Endothelial cell of umbilical vein (primary cell): ENCODE measurements around the gene CPA3.

Experiments
- CTCF ChIP-seq, 2 donors: IDR thresholded peaks; 1 replicate in 1 of 2; 2 replicates in 1 of 2; pipeline ENCODE4 v1.5.1; 2011; ENCODE audit warnings: low read length in 2 of 2, mild to moderate bottlenecking in 2 of 2, moderate library complexity in 2 of 2, control low read depth in 1 of 2, inconsistent platforms in 1 of 2, low read depth in 1 of 2; ENCODE audit not compliant: insufficient read depth in 1 of 2; ENCODE audit errors: extremely low read depth in 1 of 2
- EZH2 ChIP-seq: IDR thresholded peaks from 2 replicates; pipeline ENCODE4 v1.6.1; 2012; ENCODE audit warnings: borderline replicate concordance, low read depth, mild to moderate bottlenecking, moderate library complexity, low read length, inconsistent platforms; ENCODE audit not compliant: severe bottlenecking
- FOS ChIP-seq: IDR thresholded peaks from 2 replicates; pipeline ENCODE4 v1.6.1; 2011; ENCODE audit warnings: mild to moderate bottlenecking, low read length, moderate library complexity, borderline replicate concordance; ENCODE audit not compliant: insufficient read depth
- GATA2 ChIP-seq: IDR thresholded peaks from 2 replicates; pipeline ENCODE4 v1.7.0; 2011; ENCODE audit warnings: low read depth, mild to moderate bottlenecking, moderate library complexity, mixed read lengths, low read length; ENCODE audit not compliant: insufficient read length, insufficient read depth
- JUN ChIP-seq: IDR thresholded peaks from 2 replicates; pipeline ENCODE4 v1.6.1; 2011; ENCODE audit warnings: borderline replicate concordance, low read depth; ENCODE audit not compliant: insufficient read length, insufficient read depth
- MAX ChIP-seq: IDR thresholded peaks from 2 replicates; pipeline ENCODE4 v1.6.1; 2011; ENCODE audit not compliant: insufficient read depth, insufficient read length
- MYC ChIP-seq: IDR thresholded peaks from one replicate; pipeline ENCODE4 v1.6.1; 2011; ENCODE audit warnings: mild to moderate bottlenecking, low read depth, low read length
- POLR2A ChIP-seq: IDR thresholded peaks from 2 replicates; pipeline ENCODE4 v1.6.1; 2012; ENCODE audit warnings: low read depth, mild to moderate bottlenecking, control low read depth, low read length
- POLR2AphosphoS5 ChIP-seq: IDR thresholded peaks from 2 replicates; pipeline ENCODE4 v1.6.1; 2012; ENCODE audit warnings: low read depth, mild to moderate bottlenecking, control low read depth, low read length, moderate library complexity; ENCODE audit not compliant: insufficient read depth

- TF ChIP-seq POLR2AphosphoS5 = no peak
- no peak for TF ChIP-seq EZH2
- no peak for TF ChIP-seq MYC
- TF ChIP-seq POLR2A = no peak
- no peak for TF ChIP-seq CTCF (IDR thresholded peaks at IDR 0.05; ENCODE audit: extremely low read depth in 1 of 2, insufficient read depth in 1 of 2, low read depth in 1 of 2, low read length in 2 of 2)
- TF ChIP-seq MAX = no peak
- no peak for TF ChIP-seq FOS
- no peak for TF ChIP-seq GATA2
- TF ChIP-seq JUN = no peak
These were observed 39.6 kb upstream of the CPA3 start for GRCh38 chr3:148825476-148825875.
